ENCODE measurements around the gene NOB1. TPM values are rescaled to one million over a fixed set of nuclear protein-coding genes. Genes with fewer than 3 reads are reported as not detected.

Gene NOB1
- polyA plus RNA-seq, 1 donor: 48.3 TPM

DNA sequence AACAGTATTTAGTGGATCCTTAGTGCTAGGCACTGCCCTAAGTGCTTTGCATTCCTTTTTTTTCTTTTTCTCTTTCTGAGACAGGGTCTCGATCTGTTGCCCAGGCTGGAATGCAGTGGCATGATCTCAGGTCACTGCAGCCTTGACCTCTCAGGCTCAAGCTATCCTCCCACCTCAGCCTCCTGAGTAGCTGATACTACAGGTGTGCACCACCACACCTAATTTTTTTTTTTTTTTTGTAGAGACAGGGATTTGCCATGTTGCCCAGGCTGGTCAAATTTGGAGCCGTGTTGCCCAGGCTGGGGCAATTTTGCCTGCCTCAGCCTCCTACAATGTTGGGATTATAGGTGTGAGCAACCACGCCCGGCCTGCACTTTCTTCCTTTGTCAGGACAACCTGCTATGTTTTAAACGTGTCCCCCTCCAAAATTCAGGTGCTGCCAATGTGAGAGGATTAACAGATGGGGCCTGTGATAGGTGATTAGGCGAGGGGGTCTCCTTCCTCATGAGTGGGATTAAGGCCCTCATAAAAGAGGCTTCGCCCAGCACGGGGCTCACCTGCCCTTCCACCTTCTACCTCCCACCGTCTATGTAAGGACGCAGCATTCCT, 33.8 kb downstream of the NOB1 start:
- DNase-seq: no peak

DNA sequence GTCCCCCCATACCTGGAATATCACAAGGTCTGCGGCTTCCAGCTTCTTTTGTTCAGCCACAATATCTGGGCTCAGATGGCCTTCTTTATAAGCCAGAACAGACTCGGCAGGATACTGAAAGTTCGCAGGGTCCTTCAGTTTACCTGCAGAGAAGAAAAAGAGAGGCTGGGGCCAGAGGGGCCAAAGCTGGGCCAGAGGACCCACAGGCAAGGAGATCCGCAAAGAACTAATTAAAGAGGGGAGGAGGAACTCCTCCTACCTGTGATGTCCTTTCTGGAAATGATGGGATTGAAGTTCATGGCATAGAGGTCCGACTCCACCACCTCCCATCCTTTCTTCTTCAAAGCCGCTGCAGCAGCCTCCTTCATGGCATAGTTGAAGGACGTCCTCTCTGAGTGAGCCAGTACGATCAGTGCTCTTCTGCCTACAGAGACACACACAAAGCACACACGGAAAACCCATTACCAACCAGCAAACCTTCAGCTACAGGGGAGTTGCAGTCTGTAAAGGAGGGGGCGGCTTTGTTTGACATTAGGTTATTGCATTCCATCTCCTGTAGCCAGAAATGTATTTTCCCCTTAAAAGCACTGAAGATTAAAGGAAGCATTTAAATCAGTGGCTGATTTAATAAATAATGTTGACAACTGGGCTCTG, 36.5 kb downstream of the NOB1 start:
- DNase-seq: no peak

DNA sequence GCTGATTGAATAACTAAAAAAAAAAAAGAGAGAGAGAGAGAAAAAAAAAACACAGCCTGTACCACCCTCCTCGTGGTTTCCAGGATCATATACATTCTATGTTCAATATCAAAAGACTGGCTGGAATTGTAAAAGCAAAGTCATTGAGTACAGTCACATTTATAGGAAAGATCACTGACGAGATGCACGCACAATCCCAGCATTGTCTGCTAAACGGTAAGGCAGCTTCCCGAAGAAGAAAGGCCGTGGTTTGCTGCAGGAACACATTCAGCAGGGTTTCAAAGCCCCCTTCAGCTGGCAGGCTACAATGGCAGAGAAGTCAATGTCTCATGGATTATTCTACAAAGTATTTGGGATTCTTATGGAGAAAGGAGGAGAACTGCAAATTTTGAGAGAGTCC, 37.7 kb downstream of the NOB1 start:
- no peak for DNase-seq

DNA sequence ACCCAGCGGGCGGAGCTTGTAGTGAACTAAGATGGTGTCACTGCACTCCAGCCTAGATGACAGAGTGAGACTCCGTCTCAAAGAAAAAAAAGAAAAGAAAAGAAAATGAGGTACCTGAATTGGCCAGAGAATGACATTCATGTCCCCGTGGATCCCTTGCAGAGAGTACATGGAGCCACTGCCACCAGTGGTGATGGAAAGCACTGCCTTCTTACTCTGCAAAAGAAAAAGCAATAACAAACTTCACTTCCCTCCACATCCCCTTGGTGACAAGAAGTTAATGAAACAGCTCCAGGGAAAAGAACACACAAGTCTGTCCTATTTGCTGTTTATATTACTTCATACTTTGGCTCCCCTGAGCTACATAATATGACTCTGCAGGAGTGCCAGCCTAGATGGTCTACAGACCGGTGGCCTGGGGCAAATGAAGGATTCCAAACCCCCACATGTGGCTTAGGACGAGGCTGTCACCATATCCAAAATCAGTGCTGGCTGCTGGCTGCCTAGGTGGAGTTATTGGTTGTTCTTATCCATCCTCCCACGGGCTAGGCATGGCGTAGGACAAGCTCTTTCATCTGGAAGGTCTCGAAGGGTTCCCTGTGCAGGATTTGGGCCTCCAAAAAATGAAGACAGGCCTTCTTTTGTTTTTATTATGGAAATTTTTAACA, 41.7 kb downstream of the NOB1 start:
- DNase-seq: no peak

DNA sequence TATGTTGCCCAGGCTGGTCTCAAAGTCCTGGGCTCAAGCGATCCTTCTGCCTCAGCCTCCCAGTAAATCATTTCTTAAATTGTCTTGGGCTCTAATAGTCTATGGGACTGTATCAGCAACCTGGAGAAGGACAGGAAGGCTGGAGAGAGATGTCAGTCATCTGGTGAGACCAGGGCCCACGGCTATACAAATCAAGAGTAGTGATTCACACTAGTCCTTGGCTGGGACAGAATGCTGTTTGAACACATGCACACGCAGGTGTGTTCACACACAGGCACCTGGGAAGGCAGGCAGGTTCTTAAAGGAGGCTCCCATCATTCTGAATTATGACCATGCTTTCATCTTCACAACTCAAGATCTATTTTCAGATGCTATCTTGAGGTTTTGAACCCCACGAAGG, 42.4 kb downstream of the NOB1 start:
- no peak for DNase-seq

DNA sequence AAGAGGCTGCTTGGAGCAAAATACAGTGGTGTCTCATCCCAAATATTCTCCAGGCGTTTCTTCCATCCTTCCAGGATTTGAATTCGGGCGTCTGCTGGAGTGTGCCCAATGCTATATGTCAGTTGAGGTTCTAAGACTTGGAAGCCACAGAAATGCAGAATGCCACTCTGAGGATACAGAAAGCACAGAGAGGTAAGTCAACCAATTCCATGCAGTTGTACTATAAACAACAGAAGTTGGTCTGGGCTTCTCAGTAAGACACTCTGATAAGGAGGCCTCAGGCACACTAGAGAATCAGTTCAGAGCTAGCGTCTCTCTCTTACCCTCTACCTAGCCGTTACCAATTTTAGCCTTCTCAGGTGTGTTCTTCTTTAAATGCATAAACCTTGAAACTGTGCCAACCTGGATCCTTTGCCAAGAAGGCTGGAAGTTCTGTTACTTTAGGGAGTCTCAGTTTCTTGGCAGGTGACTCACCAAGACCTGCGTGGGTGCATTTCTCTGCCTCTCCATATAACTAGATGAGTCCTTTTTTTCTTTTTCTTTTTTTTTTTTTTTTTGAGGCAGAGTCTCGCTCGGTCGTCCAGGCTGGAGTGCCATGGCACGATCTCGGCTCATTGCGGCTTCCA, 43.5 kb downstream of the NOB1 start:
- peak; percentile 35 for DNase-seq

DNA sequence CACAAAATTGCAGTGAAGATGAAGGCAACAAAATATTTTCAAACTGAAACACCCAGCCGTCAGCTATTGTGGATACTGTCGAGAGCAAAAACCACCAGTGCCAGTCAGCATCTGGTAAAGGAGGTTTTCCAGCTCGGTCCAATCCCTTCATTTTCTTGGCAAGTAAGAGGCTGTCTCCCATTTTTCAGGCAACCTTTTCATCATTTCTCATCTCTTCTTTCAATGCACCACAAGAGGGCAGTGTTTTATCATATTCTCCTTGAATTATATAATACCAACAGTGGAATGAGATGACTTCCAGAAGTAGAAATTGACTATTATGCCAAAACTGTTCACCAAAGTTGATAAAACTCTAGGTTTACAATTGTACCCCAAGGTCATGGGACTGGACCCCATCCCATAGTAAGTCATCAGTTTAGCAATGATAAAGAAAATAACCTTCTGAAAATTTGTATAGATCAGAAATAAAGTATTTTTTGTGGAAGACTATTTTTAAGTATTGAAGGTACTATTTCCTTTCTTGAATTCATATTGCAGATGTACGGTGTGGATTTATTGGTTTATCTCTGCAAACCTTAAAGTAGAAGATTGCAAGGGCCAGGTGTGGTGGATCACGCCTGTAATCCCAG, 45.2 kb downstream of the NOB1 start:
- peak; percentile 66 for DNase-seq

DNA sequence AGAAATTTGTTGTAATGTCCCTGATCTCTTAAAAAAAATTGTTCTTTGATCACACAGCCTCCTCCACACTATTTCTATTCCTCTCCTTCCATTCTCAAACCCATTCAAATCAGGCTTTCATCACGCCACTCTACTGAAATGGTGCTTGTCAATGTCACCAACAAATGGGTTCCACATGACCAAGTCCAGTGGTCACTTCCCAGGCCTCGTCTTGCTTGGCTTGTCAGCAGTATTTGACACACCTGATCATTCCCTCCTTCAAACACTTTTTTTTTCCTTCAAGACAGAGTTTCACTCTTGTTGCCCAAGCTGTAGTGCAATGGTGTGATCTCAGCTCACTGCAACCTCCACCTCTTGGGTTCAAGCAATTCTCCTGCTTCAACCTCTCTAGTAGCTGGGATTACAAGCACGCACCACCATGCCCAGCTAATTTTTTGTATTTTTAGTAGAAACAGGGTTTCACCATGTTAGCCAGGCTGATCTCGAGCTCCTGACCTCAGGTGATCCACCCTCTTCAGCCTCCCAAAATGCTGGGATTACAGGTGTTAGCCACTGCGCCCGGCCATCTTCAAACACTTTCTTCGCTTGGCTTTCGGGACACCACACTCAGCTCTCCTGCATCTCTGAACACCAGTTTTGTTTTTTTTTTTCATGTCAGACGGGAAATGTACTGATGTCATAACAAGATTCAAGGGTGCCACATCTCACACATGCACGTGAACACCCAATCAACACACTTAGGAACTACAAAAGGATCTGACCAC, 46.6 kb downstream of the NOB1 start:
- DNase-seq: no peak

DNA sequence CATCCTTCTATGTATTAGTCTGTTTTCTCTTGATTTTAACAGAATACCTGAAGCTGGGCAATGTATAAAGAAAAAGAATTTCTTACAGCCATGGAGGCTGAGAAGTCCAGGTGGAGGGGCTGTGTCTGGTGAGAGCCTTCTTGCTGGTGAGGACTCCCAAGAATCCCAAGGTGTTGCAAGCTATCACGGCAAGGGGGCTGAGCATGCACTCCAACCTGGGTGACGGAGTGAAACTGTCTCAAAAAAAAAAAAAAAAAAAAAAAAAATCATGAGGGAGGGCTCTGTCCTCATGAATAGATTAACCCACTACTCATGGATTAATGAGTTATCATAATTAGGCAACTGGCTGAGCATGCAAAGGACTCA, 47.8 kb downstream of the NOB1 start:
- no peak for DNase-seq

DNA sequence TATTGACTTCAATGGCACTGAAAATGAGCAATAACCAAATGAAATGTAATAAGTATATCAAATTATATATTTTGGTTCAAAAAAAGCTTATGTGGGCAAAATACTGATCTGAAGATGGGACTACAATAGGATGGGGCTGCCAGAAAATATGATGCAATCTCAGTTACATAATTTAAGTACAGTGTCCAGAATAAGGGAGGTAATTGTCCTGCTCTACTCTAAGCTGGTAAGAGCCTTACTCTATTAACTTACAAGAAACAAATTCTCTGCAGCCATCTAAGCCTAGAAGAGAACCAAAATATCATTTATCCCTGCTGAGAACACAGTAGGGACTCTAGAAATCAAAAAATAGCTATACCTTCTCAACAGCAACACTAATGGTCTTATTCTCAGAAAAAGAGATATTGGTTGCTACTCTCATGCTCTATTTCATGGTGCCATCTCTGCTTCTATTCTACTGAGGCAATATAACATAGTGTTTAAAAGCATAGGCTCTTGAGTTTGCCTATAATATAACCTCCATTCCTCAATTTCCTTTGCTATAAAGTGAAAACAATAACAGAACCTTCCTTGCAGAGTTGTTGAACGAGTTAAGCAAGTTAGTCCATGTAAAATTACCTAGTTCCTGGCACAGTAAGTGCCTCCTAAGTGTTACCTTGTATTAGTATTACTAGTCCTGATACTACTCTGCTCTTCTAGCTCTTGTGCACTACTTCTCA, 48.3 kb downstream of the NOB1 start:
- DNase-seq: no peak

DNA sequence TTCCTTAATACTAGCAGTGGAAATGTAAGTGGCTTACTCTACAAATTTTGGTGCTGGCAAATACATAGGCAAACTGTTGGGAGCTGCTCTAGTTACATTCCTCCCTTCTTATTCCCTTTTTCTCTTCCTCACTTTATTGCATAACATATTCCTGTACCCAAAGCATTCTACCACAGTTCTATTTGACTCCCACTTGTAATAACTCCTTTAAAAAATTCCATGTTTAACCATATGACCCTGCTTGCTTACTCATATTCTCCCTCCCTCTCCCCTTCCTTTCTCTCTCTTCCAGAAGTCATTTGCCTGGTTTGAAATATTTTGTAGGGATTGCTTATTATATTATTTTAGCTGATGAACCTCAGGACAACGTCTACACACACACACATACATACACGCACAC, 51.1 kb downstream of the NOB1 start:
- no peak for DNase-seq

DNA sequence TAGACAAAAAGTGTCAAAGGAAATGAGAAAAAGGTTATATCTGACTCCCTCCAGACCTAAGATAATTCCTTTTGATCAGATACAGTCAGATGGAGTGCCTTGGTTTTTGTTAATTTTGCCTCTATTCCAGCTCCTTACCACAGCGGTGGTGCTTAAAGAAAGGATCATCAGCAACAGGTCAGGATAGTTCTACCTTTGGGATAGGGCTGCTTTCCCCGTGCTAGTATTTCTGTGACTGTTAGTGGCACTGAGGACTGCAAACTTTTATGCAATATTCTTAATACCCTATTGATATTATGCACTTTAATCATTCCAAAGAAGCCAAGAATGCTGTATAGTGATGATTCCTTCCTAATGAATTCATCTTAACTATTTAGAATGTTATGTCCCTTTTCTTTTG, 52.9 kb downstream of the NOB1 start:
- no peak for DNase-seq

DNA sequence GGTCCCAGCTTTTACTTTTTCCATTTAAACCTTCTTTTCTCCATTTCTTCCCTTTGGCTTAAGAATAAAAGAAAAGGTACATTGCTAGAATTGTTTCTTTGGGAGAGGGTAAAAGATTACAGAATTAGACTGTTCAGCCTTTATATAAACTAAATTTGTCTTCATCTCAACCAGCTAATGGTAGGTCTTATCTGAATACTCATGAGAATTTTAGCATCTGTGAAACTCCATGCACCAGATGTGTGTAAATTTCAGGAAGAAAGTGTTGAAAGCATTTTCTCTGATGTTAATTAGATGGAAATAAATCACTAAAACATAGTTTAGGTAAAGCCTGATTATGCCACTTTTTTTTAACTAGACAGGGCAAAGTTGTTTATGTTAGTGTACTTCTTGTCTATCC, 53.3 kb downstream of the NOB1 start:
- DNase-seq: no peak

DNA sequence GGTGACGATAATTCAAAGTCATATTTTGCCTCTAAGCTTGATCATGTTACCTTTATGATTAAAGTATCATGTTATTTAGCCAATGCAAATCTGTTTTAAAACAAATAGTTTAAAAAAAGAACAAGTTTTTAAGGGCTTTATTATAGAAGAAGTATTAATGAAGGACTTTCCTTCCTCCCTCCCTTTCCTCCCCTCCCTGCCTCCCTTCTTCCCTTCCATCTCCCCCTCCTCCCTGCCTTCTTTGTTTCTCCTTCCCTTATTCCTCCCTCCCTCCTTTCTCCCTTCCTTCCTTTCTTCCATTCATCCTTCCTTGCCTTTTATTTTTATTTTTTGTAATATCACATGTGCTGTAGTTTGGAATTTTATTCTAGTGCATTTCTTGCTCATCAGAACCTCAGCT, 54.8 kb downstream of the NOB1 start:
- no peak for DNase-seq

DNA sequence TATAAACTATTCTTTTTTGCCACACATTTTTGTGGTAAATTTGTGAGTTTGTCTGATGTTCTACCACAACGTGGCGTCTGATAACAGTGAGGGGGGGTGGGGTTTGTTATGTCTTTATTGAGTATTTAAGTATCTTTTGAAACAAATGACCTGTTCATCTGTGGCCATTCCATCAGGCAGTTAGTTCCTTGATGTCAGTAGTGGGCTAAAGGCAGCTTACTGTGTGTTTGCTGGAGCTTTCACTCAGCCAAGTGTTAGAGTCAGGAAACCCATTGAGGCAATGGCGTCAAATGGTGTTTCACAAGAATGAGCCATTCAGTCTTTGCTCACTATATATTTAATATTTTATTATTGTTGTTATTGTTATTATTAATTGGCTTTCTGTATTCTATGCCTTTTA, 56.3 kb downstream of the NOB1 start:
- no peak for DNase-seq

DNA sequence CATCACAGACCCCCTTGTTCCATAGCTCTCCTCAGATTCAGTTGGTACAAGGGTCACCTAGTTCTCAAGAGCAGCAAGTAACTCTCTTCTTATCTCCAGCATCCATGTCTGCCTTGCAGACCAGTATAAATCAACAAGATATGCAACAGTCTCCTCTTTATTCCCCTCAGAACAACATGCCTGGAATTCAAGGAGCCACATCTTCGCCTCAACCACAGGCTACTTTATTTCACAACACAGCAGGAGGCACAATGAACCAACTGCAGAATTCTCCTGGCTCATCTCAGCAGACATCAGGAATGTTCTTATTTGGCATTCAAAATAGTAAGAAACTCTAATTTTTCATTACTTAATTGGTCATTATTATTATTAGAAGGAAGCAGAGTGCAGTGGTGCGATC, 60.8 kb downstream of the NOB1 start:
- no peak for DNase-seq

DNA sequence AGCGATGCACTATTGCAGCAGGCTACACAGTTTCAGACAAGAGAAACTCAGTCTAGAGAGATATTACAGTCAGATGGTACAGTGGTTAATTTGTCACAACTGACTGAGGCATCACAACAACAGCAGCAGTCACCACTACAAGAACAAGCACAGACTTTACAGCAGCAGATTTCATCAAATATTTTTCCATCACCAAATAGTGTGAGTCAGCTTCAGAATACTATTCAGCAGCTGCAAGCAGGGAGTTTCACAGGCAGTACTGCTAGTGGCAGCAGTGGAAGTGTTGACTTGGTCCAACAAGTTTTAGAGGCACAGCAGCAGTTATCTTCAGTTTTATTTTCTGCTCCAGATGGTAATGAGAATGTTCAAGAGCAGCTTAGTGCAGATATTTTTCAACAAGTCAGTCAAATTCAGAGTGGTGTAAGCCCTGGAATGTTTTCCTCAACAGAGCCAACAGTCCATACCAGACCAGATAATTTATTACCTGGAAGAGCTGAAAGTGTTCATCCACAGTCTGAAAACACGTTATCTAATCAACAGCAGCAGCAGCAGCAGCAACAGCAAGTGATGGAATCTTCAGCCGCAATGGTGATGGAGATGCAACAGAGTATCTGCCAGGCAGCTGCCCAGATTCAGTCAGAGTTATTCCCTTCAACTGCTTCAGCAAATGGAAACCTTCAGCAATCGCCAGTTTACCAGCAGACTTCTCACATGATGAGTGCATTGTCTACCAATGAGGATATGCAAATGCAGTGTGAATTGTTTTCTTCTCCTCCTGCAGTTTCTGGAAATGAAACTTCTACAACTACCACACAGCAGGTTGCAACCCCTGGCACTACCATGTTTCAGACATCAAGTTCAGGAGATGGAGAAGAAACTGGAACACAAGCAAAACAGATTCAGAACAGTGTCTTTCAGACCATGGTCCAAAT, 62.5 kb downstream of the NOB1 start:
- DNase-seq: no peak

All from hindlimb muscle (tissue), 1 donor.